HG03520 (cell line): ENCODE results near the gene TPBGL.
A peak's percentile ranks its signal among the peaks of the same experiment; 100 is the strongest.

Source experiments
- ATAC-seq: cut with Tn5 transposase; IDR thresholded peaks from one replicate; pipeline ENCODE4 v1.9.1; 2021; ENCODE audit warnings: mild to moderate bottlenecking, moderate library complexity; ENCODE audit not compliant: unreplicated experiment

Gene TPBGL, protein sequence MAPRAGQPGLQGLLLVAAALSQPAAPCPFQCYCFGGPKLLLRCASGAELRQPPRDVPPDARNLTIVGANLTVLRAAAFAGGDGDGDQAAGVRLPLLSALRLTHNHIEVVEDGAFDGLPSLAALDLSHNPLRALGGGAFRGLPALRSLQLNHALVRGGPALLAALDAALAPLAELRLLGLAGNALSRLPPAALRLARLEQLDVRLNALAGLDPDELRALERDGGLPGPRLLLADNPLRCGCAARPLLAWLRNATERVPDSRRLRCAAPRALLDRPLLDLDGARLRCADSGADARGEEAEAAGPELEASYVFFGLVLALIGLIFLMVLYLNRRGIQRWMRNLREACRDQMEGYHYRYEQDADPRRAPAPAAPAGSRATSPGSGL

DNA sequence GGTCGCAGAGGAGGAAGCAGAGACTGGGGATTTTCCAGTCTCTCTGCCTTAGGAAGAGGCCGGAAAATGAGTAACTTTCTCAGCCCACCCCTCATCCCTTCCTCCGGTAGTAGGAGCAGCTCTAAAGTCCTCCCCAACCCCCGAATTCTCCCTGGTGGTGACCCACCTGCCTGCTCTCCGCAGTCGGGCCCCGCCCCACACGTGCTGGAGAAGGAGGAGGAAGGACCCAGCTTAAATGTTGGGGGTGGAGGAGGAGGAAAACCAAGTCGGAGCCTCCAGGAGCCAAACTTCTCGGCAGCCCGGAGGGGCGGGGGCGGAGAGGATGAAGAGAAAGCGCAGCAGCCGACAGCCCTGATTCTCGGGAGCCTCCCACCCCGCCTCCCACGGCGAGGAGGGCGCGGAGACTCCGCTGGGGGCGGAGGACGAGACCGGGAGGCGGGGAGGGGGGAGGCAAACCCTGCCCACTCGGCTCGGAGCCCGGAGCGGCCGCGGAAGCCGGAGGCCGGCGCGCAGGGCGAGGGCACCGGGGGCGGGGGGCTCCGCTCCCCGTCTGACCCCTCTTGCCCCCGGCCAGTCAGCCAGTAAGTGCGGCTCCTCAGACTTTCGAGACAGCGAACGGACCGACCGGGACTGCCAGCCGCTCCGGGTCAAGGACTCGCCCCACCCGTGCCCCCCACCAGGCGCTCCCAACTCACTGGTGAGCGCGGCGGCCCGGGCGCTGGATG is at the start of gene TPBGL:
Gene TPBGL (plus strand): TSS at position 464 of the 725 bp plus-strand sequence. CDS start 276 bp downstream, outside the sequence.
- no peak for ATAC-seq

DNA sequence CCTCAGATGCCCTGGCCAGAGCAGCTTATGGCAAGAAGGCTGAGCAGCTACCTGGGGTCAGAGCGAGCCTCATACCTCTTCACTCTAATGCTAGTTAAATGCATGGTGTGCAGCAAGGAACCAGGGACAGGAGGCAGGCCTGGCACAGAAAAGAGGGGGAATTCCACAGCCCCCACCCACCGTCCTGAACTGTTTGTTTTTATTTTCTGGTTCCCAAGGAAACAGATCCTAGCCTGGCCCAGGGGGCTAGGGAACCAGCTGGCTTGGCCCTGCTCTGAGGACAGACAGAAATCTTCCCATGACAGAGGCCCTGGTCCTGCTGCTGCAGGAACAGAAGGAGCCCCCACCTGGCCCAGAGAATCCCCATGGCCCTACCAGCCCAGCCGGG is 49.2 kb upstream of the TPBGL start:
- ATAC-seq = no peak

DNA sequence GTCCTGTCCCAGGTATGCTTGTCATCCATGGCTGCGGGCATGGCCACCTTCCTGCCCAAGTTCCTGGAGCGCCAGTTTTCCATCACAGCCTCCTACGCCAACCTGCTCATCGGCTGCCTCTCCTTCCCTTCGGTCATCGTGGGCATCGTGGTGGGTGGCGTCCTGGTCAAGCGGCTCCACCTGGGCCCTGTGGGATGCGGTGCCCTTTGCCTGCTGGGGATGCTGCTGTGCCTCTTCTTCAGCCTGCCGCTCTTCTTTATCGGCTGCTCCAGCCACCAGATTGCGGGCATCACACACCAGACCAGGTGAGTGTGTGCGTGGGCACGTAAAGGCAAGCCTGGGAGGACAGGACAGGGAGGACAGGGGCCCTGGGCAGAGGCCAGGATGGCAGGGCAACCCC is 47.3 kb upstream of the TPBGL start:
- ATAC-seq = no peak

DNA sequence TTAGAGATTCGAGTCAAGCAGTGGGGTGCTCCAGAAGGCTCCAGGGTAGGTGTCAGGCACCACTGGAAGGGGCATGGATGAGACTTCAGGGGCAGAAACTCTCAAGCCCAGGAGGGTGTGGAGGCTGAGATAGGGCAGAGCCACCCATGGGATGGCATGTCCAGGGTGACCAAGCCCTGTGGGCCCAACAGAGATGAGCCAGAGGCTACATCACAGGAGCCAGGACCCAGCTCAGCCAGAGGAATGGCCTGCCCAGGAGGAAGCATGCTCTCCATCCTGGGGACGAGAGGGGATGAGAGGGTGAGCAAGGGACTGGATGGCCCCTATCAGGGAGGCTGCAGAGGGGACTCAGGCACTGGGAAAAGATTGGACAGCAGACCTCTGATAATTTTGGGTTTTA is 46.9 kb upstream of the TPBGL start:
- ATAC-seq = no peak

DNA sequence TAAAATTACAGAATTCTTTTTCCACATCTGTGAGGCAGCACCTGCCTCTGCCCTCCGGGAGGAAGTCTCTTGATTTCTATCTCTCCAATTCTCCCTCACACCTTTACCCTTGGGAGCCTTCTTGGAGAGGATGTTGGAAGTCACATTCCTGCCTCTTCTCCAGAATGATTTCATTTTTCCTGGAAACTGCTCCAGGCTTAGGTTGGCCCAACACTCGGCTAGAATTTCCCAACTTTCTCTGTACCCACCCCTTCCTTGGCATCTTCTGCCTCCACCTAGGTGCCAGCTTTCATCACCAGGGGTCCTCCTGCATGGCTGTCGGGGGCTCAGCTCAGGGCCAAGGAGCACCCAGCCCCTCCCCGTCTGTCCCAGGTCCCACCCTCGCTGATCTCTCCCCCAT is 46.4 kb upstream of the TPBGL start:
- ATAC-seq = no peak

DNA sequence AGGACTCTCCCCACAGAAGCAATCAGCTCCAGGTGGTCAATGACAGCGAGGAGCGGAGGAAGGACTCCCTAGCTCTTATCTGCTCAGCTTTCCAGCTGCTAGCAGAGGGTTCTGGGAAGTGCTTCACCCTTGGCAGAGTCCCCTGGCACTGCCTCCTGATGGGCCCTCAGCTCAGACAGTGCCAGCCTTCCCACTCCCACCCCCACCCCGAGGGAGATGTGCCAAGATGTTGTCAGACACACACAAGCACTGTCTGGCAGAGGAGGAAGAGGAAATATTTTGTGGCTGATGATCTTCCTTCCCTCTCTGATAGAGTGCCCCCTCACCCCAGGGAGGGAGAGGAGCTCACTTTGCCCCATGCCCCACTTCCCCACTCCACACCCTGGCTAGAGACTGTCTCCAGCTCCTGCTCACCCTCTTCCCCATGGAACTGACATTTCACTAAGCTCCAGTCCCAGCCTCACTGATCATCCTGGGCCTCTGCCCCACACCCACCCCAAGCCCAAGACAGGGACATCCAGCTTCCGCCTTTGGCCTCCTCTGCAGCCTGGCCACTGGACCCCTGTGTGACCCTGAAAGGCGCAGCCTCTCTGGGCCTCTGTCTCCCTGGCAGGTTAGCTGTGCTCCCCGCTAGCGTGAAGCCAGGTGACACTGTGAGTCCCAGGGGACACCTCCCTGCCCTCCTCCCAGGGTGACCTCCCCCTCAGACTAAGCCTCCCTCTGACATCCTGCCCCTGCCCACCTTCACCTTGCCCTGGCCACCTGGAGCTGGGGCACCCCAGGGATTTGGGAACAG is 45.2 kb upstream of the TPBGL start:
- no peak for ATAC-seq

DNA sequence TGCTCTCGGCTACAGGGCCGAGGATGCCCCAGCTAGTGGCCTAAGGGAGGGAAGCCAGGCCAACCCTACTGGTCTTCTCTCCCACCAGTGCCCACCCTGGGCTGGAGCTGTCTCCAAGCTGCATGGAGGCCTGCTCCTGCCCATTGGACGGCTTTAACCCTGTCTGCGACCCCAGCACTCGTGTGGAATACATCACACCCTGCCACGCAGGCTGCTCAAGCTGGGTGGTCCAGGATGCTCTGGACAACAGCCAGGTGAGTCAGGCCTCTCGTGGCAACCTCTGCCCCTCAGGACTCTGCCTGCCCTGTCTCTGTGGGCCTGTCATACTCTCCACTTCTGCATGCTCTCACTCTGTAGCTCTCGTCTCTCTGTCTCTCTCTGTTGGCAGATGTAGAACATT is 44.1 kb upstream of the TPBGL start:
- ATAC-seq = no peak

DNA sequence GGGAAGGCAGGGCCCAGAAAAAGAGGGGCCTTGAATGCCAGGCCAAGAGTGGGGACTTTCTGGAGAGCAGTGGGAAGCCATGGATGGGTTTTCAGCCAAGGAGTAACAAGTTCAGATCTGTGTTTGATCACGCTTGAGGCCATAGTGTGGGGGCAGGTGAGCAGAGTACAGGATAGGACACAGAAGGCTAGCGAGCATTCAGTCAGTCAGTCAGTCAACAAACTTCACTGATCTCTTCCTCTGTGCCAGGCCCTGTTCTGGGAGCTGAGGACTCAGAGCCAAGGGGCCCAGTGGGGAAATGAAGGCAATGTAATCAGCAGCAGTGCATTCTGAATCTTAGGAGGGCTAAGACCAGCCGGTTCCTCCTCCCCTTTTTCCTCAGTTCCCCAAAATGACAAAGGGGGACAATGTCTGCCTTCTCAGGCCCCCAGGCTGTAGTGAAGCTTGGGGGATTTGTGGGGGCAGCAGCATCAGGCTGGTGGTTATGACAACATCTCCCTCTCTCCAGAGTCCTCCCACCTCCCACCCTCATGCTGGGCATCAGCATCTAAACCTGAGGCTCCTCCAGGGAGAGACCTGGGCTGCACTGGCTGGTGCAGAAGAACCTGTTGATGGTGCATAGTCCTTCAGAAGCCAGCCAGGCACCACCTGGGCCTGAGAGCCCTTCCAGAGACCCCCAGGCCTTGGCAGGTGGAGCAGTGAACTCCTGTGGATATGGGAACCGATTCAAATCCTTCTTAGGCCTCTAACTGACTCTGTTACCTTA is 42.9 kb upstream of the TPBGL start:
- ATAC-seq = no peak

DNA sequence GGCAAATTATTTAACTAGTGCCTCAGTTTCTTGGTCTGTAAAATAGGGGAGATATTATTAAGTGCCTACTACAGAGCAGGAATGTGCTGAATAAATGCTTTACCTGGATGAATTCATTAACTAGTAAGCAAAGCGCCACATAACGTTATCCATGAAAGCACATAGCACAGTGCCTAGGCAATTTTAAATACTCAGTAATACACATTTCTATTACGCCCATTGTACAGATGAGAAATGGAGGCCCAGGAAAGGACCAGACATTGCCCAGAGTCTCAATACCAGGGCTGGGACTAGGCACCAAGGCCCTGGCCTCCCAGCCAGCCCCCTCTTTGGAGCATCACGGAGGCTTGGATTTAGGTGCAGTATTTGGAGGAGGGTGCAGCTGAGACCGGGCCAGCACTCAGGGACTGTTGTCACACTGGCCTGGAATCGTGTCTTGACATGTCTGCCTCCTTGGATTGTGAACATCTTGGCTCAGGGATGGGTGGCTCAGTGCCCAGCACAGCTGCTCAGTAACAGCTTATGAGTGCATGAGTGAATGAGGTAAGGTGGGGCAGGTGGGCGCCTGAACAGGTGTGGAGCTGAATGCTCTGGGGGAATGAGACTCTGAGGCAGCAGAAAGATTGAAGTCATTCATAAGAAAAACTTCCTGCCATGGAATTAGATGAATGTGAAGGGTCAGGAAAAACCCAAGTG is 42.1 kb upstream of the TPBGL start:
- ATAC-seq = no peak

DNA sequence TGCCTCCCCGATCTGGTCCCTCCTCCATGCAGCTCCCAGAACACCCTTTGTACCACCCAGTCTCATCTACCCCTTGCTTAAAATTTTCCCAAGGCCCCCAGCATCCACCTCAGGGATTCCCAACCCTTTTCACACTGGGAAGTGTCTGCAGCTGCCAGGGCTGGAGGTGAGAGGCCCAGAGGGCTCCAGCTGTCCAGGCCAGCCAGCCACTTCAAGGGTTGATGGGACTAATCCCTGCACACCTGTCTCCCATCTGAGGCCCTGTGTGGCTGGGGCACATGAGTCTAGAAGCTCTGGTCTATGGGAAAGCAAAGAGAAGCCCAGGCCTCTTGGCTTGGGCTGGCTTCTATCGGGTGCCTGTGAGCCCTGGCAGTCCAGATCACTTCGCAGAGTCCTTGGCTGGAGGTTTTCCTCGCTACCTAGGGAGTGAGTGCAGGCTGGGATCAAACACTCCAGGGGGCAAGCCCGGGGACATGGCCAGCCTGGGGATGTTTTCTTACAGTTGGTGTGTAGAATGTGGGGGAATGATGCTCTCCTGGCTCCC is 41.1 kb upstream of the TPBGL start:
- ATAC-seq = no peak

DNA sequence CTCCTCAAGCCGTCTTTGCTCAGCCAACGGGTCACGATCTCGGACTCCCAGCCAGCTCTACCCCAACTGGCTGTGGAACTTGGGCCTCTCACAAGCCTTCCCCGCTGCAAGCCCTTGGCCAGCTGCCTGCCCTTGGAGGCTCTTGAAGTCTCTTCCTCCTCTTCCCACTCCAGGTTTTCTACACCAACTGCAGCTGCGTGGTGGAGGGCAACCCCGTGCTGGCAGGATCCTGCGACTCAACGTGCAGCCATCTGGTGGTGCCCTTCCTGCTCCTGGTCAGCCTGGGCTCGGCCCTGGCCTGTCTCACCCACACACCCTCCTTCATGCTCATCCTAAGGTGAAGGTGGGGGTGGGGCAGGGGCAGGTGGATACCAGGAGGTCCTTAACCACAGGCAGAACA is 40.5 kb upstream of the TPBGL start:
- ATAC-seq = no peak

DNA sequence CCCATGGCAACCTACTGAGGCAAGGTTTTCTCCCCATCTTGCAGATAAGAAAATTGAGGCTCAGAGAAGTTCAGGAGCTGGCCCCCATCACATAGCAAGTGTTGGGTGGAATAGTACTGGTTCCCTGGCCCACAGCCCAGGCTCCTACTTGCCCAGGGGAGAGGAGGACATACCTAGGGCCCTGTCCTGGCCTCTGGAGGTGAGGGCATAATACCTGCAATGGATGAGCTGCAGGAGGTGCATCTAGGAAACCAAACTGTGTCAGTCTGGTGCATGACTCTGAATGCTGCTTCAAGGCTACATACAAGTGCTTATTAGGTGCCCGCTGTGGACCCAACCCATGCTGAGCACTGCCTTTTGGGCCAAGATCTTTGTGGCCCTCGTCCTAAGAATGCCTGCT is 40.0 kb upstream of the TPBGL start:
- ATAC-seq = no peak

DNA sequence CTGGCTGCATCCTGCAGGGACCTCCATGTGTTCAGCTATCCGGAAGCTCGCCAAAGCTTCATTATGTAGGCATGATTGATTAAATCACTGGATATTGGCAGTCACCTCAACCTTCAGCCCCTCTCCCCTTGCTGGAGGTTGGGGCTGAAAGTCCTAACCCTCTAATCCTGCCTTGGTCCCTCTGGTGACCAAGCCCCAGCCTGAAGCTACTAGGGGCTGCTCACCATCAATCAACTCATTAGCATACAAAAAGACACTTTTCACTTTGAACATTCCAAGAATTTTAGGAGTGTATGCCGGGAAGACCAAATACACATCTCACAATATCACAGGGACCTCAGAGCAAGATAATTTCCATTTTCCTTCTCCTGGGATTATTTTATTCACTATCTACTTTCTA is 38.8 kb upstream of the TPBGL start:
- ATAC-seq = no peak

DNA sequence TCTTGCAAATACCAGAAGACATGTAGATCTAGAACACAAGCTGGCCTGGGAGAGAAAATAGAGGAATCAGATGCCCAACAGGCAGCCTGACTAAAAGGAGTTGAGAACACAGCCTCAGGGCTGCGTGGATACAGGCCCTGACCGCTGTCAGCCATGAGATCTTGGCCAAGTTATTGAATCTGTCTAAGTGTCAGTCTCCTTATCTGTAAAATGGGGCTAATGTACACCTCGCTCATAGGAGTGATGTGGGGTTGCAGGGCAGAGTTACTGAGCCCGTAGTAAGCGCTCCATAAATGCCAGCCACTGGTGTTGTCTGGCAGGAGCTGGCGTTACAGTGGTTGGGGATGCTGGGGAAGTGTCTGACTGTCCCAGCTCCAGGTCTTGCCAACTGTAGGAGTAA is 38.4 kb upstream of the TPBGL start:
- no peak for ATAC-seq

DNA sequence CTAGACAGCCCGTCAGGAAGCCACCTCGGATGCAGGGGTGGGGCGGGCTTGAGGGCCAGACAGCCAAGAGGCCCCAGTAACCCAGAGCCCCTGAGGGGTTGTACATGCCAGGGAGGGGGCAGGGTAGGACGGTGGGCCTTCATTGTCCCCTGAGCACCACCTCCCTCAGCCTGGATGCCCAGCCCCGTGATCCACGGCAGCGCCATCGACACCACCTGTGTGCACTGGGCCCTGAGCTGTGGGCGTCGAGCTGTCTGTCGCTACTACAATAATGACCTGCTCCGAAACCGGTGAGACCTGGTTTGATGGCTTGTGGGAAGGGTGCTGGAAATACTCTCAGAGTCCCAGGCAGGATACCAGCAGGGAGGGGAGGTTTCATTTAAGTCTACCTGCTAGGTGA is 37.4 kb upstream of the TPBGL start:
- ATAC-seq = no peak

DNA sequence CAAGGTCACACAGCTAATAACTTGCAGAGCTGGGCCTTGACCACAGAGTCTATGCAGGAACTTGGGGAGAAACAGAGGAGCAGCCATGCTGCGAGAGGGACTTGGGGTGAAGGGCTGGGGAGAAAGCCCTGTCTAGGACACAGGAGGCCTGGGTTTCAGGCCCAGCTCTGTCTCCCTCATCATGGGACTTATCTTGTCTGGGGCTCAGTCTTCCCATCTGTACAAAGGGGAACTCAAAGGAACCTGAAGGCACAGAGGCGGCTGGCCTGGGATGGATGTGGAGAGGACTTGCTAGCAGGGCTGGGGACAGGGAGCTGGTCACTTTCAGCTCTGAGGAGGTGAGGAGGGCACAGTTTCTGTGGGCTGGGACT is 36.9 kb upstream of the TPBGL start:
- ATAC-seq = no peak

DNA sequence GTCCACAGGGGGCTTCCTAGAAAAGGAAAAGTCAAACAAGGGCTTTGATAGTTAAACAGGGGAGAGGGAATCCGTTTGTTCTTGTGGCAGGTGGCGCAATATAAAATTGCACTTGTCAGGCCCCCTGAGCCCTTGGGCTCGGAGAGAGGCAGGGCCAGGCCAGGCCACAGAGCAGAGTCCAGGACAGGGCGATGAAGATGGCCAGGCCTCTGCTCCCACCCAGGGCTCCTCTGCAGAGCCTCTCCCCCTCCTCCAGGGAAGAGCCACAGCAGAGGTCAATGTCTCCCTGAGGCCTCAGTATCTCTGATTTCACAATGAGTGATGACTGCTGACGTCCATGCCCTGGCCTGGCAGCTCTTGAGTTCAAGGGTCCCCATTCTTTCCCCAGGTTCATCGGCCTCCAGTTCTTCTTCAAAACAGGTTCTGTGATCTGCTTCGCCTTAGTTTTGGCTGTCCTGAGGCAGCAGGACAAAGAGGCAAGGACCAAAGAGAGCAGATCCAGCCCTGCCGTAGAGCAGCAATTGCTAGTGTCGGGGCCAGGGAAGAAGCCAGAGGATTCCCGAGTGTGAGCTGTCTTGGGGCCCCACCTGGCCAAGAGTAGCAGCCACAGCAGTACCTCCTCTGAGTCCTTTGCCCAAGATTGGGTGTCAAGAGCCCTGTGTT is 36.4 kb upstream of the TPBGL start:
- ATAC-seq = no peak

DNA sequence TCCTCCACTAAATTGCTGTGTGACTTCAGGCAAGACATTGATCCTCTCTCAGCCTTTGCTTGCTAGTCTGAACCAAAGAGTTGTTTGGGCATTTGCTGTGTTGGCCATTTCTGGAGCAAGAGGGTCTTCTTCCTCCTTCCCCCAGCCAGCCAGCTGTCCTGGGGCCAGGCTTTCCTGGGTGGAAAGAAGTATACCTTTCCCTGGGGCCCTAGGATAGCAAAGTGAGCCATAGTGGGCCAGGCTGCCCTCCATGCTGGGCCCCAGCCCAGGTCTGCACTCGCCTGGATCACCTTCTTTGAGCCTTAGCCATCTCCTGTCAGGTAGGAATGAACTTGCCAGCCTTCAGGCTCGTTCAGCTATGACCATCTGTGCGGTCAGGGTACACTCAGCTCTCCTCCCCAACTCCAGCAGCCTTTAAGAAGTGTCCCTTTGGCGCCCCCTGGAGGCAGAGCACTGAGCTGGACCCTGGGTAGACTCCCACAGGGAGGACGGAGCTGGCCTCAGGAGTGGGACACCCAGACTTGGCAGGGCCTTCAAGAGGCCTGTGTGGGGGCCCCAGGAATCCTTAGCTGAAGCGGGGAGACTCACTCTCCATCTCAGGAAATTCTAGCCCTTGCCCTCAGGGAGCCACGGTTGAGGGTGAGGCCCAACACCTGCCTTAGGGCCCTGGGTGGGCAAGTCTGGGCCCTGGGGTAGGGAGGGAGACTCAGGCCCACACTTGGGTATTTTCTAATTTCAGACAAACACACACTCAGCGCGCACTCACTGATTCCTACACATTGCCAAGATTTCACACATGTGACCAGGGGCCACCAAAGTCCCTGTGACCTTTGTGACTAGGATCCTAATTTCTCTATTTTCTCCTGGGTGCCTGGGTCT is 35.6 kb upstream of the TPBGL start:
- ATAC-seq = peak; percentile 53

DNA sequence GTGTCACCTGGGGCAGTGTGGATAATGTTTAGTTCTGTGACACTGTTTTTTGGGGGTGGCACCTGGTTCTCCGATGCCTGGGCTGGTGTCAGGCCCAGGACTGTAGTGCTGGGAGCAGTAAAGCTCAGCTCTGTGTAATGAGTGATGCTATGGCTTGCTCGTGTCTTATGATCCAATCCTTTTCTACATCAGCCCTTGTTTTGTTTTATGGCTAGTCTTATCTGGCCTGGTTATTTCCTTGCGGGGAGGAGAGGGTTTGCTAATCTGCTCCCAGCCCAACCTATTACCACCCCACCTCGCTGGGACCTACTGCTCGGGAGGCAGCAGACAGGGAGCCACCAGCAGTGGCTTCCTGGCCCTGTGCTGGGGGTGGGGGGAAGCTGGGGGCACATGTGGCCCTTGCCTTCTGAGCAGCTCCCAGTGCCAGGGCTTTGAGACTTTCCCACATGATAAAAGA is 35.0 kb upstream of the TPBGL start:
- no peak for ATAC-seq
